Suprapubic skin (tissue), 4 donors: Measurements from ENCODE around the gene NUP107.

Source experiments
- CTCF ChIP-seq, 2 donors: fragments of 200-600 bp in 1 of 2; fragments of 450-650 bp in 1 of 2; sonication (generic) in 1 of 2; IDR thresholded peaks; one replicate each; pipeline ENCODE4 v1.5.1; 2016 to 2019; ENCODE audit warnings: antibody characterized with exemption in 2 of 2, mild to moderate bottlenecking in 1 of 2, moderate library complexity in 1 of 2
- EP300 ChIP-seq: sonication (generic); formaldehyde crosslinking; IDR thresholded peaks from one replicate; pipeline ENCODE4 v1.6.1; 2017; ENCODE audit warnings: antibody characterized with exemption
- POLR2A ChIP-seq, 2 donors: fragments of 450-650 bp; IDR thresholded peaks; one replicate each; pipeline ENCODE4 v1.6.1; 2017; ENCODE audit warnings: antibody characterized with exemption in 2 of 2, mild to moderate bottlenecking in 2 of 2, moderate library complexity in 2 of 2
- POLR2AphosphoS5 ChIP-seq, 3 donors: sonication (generic); formaldehyde crosslinking; IDR thresholded peaks; one replicate each; pipeline ENCODE4 v1.6.1; 2017; ENCODE audit warnings: antibody characterized with exemption in 3 of 3

- TF ChIP-seq CTCF (IDR thresholded peaks at IDR 0.05) (no peak), POLR2AphosphoS5 (IDR thresholded peaks at IDR 0.05) (no peak), POLR2A (IDR thresholded peaks at IDR 0.05) (no peak), EP300 (no peak)
Observed at GRCh38 chr12:68727776-68728175, 41.0 kb downstream of the NUP107 start.
